ENCODE measurements around the gene ATP1A2. TPM values are rescaled to one million over a fixed set of nuclear protein-coding genes. Genes with fewer than 3 reads are reported as not detected.

Gene ATP1A2
- total RNA-seq, 1 donor, result 0.72 TPM

GRCh38 chr1:160187407-160187806, 71.8 kb downstream of the ATP1A2 start:
- Histone ChIP-seq H3K4me3 (ENCODE audit: insufficient read depth, low read length) (no peak overlapping the region), H3K27ac (ENCODE audit: low read depth, low read length) (no peak overlapping the region), H3K36me3 (ENCODE audit: insufficient read depth, low read length) (no peaks in the 10 kb centered on the region), H3K79me2 (ENCODE audit: insufficient read depth, low read length) (no peaks in the 10 kb centered on the region), H2AFZ (ENCODE audit: low read length) (no peak overlapping the region), H3K27me3 (ENCODE audit: insufficient read depth, low read length) (no peaks in the 10 kb centered on the region), H3K4me1 (ENCODE audit: insufficient read depth, low read length) (peaks cover 6% of the 10 kb centered on the region), H3K4me2 (ENCODE audit: insufficient read depth, low read length) (no peak overlapping the region), H3K9me3 (ENCODE audit: low read depth, low read length) (no peaks in the 10 kb centered on the region), H4K20me1 (ENCODE audit: insufficient read depth, low read length) (no peaks in the 10 kb centered on the region)
- no peak for TF ChIP-seq CTCF (IDR thresholded peaks at IDR 0.05; ENCODE audit: extremely low read depth, low read depth, low read length)
- DNase-seq (ENCODE audit: insufficient read length, low spot score, missing footprints), result no peak

GRCh38 chr1:160188341-160188740, 72.8 kb downstream of the ATP1A2 start:
- H3K79me2 ChIP-seq (ENCODE audit: insufficient read depth, low read length), result no peaks in the 10 kb centered on the region
- no peak for DNase-seq (ENCODE audit: insufficient read length, low spot score, missing footprints)
- no peaks in the 10 kb centered on the region for H4K20me1 ChIP-seq (ENCODE audit: insufficient read depth, low read length)

GRCh38 chr1:160189649-160190625, 74.4 kb downstream of the ATP1A2 start, which contains the start of gene CASQ1:
TSS of gene CASQ1 (plus strand) at chr1:160190575. CDS start at chr1:160190752, 177 bp downstream.
- no peak within 1 kb of the TSS for H3K4me2 ChIP-seq (ENCODE audit: insufficient read depth, low read length)
- no peaks in the 10 kb centered on the region for H3K27me3 ChIP-seq (ENCODE audit: insufficient read depth, low read length)
- no peak within 1 kb of the TSS for H3K27ac ChIP-seq (ENCODE audit: low read depth, low read length)
- no peaks in the 10 kb centered on the region for H3K79me2 ChIP-seq (ENCODE audit: insufficient read depth, low read length)
- H3K36me3 ChIP-seq (ENCODE audit: insufficient read depth, low read length), result no peaks in the 10 kb centered on the region
- H3K4me3 ChIP-seq (ENCODE audit: insufficient read depth, low read length), result no peak within 1 kb of the TSS
- DNase-seq (ENCODE audit: insufficient read length, low spot score, missing footprints), result no peak
- peak within 1 kb of the TSS; percentile 11 for H2AFZ ChIP-seq (ENCODE audit: low read length)
- H4K20me1 ChIP-seq (ENCODE audit: insufficient read depth, low read length), result no peaks in the 10 kb centered on the region
- no peaks in the 10 kb centered on the region for H3K9me3 ChIP-seq (ENCODE audit: low read depth, low read length)
- TF ChIP-seq CTCF (IDR thresholded peaks at IDR 0.05; ENCODE audit: extremely low read depth, low read depth, low read length), result no peak
- peaks cover 10% of the 10 kb centered on the region for H3K4me1 ChIP-seq (ENCODE audit: insufficient read depth, low read length)

More at GRCh38 chr1:160188341-160188740, 72.8 kb downstream of the ATP1A2 start:
- H3K4me3 ChIP-seq (ENCODE audit: insufficient read depth, low read length), result no peak overlapping the region
- no peak for TF ChIP-seq CTCF (IDR thresholded peaks at IDR 0.05; ENCODE audit: extremely low read depth, low read depth, low read length)
- H3K9me3 ChIP-seq (ENCODE audit: low read depth, low read length), result no peaks in the 10 kb centered on the region
- no peak overlapping the region for H2AFZ ChIP-seq (ENCODE audit: low read length)
- H3K4me1 ChIP-seq (ENCODE audit: insufficient read depth, low read length), result peaks cover 8% of the 10 kb centered on the region
- H3K36me3 ChIP-seq (ENCODE audit: insufficient read depth, low read length), result no peaks in the 10 kb centered on the region
- no peak overlapping the region for H3K27ac ChIP-seq (ENCODE audit: low read depth, low read length)
- H3K27me3 ChIP-seq (ENCODE audit: insufficient read depth, low read length), result no peaks in the 10 kb centered on the region
- no peak overlapping the region for H3K4me2 ChIP-seq (ENCODE audit: insufficient read depth, low read length)

- H3K27ac ChIP-seq (ENCODE audit: low read depth, low read length), result no peak overlapping the region
- no peak overlapping the region for H3K4me2 ChIP-seq (ENCODE audit: insufficient read depth, low read length)
- H3K79me2 ChIP-seq (ENCODE audit: insufficient read depth, low read length), result no peaks in the 10 kb centered on the region
- DNase-seq (ENCODE audit: insufficient read length, low spot score, missing footprints), result no peak
- H3K36me3 ChIP-seq (ENCODE audit: insufficient read depth, low read length), result no peaks in the 10 kb centered on the region
- no peaks in the 10 kb centered on the region for H3K27me3 ChIP-seq (ENCODE audit: insufficient read depth, low read length)
- no peak overlapping the region for H3K4me3 ChIP-seq (ENCODE audit: insufficient read depth, low read length)
- H3K9me3 ChIP-seq (ENCODE audit: low read depth, low read length), result no peaks in the 10 kb centered on the region
- H4K20me1 ChIP-seq (ENCODE audit: insufficient read depth, low read length), result no peaks in the 10 kb centered on the region
- no peak overlapping the region for H2AFZ ChIP-seq (ENCODE audit: low read length)
- no peak for TF ChIP-seq CTCF (IDR thresholded peaks at IDR 0.05; ENCODE audit: extremely low read depth, low read depth, low read length)
- peaks cover 10% of the 10 kb centered on the region for H3K4me1 ChIP-seq (ENCODE audit: insufficient read depth, low read length)
Measured at GRCh38 chr1:160191756-160192155, 76.2 kb downstream of the ATP1A2 start.
